Small intestine (tissue), 7 donors: ENCODE results near the gene TMSB4X. TPM values are rescaled to one million over a fixed set of nuclear protein-coding genes. Genes with fewer than 3 reads are reported as not detected.

Experiments used
- DNase-seq, 2 donors: peaks; one replicate each; pipeline versions ENCODE4 v3.0.0 to v3.0.0-alpha.2; 2013
- FAIRE-seq: peaks from 2 replicates; lab custom pipeline; 2012; peaks lifted over from hg19 to GRCh38; lab: Jason Lieb, UNC
- H3K27ac ChIP-seq, 3 donors: one replicate each; pipeline ENCODE4 v1.5.1; 2013; ENCODE audit warnings: low read length in 2 of 3, mild to moderate bottlenecking in 2 of 3, control low read depth in 1 of 3, inconsistent platforms in 1 of 3, low read depth in 1 of 3, moderate library complexity in 1 of 3
- H3K27me3 ChIP-seq, 3 donors: one replicate each; pipeline ENCODE4 v1.6.1; 2013; ENCODE audit warnings: low read length in 3 of 3, inconsistent platforms in 1 of 3; ENCODE audit not compliant: control insufficient read depth in 3 of 3, insufficient read depth in 3 of 3
- H3K36me3 ChIP-seq, 3 donors: one replicate each; pipeline ENCODE4 v1.6.1; 2013; ENCODE audit warnings: low read length in 3 of 3, inconsistent platforms in 1 of 3, low read depth in 1 of 3, mild to moderate bottlenecking in 1 of 3, moderate library complexity in 1 of 3; ENCODE audit not compliant: control insufficient read depth in 3 of 3, insufficient read depth in 2 of 3
- H3K4me1 ChIP-seq, 3 donors: one replicate each; pipeline ENCODE4 v1.6.1; 2013; ENCODE audit warnings: low read length in 2 of 3, inconsistent platforms in 1 of 3, low read depth in 1 of 3, mild to moderate bottlenecking in 1 of 3, moderate library complexity in 1 of 3; ENCODE audit not compliant: control insufficient read depth in 3 of 3, insufficient read depth in 2 of 3
- H3K4me3 ChIP-seq, 3 donors: one replicate each; pipeline ENCODE4 v1.5.1; 2013; ENCODE audit warnings: low read length in 3 of 3, control low read depth in 1 of 3, inconsistent platforms in 1 of 3, low read depth in 1 of 3, mild to moderate bottlenecking in 1 of 3, moderate library complexity in 1 of 3
- H3K9me3 ChIP-seq, 2 donors: one replicate each; pipeline ENCODE4 v1.6.1; 2013; ENCODE audit warnings: low read depth in 1 of 2, low read length in 1 of 2; ENCODE audit not compliant: control insufficient read depth in 2 of 2, insufficient read depth in 1 of 2
- WGBS, 3 donors: extraction: QIAGEN DNeasy Blood & Tissue Kit; methylation state at CpG; one replicate each; pipeline ENCODE4 v1.1.7; 2013; 5-methylcytosine and 5-hydroxymethylcytosine counted together
- polyA plus RNA-seq, 4 donors: library from polyadenylated mRNA; stranded (reverse) in 3 of 4; unstranded in 1 of 4; fragments of 200-250 nt in 3 of 4; fragments of 120-200 nt in 1 of 4; gene quantifications; one replicate each; pipeline versions ENCODE4 v1.2.1 to v1.2.3, GENCODE V29; 2013
- donor health status: healthy with polysubstance abuse.
- donor health status: control.
- donor health status: control.
- donor health status: Bipolar disorder and iron deficiency.
- donor health status: healthy.

Gene TMSB4X
- polyA plus RNA-seq, 4 donors = 2,435 to 6,707 (median 4,378) TPM

DNA sequence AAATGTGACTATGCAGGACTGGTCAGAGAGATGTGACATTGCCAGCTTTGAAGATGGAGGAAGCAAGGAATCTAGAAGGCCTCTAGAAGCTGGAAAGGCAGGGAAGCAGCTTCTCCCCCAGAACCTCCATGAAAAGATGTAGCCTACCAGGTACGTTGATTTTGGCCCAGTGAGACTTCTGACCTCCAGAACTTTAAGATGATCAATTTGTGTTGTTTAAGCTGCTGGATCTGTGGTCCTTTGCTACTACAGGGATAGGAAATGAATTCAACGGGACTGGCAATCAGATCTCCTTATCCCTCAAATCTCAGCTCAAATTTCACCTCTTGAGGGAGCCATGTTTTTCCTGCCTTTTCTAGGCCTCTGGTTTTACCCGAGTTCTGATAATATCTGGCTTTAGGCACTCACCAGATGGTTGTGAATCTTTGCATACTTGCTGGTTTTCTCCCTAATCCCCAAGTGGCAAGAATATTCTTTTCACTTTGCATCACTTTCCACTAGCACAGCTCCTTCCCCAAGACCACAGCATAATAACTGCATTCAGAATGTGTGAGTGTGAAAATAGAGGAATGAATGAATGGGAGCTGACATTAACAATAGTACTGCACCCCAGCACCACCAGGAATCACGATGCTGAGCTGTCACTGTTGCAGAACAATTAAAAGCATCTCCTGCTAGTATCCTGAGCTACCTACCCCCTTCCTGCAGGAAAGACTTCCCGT is 25.5 kb upstream of the TMSB4X start:
- peaks cover 0 to 12% (median 6%) of the 10 kb centered on the region in 3 donors for H3K4me1 ChIP-seq
- DNase-seq (no peak), FAIRE-seq (no peak)
- 48 to 84% (median 68%) methylated on average over 4 to 5 of the region's 5 CpGs for WGBS, 3 donors
- H3K27me3 ChIP-seq = no peaks in the 10 kb centered on the region
- H3K9me3 ChIP-seq = no peaks in the 10 kb centered on the region
- no peak overlapping the region for H3K4me3 ChIP-seq
- peak overlapping the region; percentile 21 to 86 (median 61) for H3K27ac ChIP-seq
- H3K36me3 ChIP-seq = no peaks in the 10 kb centered on the region

DNA sequence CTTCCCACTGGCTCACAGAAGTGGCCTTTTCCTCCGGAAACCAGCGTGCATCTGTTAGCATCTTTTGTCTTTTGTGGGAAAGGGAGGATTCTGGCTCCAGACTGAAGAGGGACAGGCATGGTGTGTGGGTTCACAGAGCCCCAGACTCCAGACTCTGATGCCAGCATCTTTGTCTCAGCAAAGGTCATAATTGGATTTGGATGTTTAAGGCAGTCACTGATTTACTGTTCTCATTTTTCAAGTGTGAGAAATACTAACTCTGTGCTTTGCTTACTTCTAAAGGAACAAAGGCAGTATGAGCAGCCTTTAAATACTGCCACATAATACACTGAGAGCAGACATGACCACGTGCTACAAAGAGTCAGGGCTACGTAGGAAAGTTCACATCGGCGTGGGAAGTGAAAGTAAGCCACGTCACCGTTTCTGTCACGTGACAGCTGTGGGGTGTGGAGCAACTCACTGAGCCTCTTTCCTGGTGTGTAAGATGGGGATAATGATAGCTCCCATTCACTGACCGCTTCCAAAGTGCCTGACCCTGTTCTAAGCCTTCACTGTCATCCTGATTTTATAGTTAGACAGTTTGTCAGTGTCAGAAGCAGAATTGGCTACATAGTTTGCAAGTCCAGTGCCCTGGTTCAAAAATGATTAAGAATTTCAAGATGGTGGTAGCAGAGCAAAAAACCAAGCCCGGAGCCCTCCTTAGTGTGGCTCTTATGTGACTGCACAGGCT is 24.8 kb upstream of the TMSB4X start:
- H3K27me3 ChIP-seq = no peaks in the 10 kb centered on the region
- H3K27ac ChIP-seq = peak overlapping the region; percentile 21 to 86 (median 61)
- H3K4me1 ChIP-seq = peaks cover 0 to 12% (median 6%) of the 10 kb centered on the region in 3 donors
- DNase-seq = peak; percentile 83 to 87
- no peaks in the 10 kb centered on the region for H3K36me3 ChIP-seq
- WGBS, 3 donors = 17 to 36% (median 24%) methylated on average over 11 of the region's 11 CpGs
- peak; percentile 5 for FAIRE-seq
- H3K4me3 ChIP-seq = no peak overlapping the region
- no peaks in the 10 kb centered on the region for H3K9me3 ChIP-seq

DNA sequence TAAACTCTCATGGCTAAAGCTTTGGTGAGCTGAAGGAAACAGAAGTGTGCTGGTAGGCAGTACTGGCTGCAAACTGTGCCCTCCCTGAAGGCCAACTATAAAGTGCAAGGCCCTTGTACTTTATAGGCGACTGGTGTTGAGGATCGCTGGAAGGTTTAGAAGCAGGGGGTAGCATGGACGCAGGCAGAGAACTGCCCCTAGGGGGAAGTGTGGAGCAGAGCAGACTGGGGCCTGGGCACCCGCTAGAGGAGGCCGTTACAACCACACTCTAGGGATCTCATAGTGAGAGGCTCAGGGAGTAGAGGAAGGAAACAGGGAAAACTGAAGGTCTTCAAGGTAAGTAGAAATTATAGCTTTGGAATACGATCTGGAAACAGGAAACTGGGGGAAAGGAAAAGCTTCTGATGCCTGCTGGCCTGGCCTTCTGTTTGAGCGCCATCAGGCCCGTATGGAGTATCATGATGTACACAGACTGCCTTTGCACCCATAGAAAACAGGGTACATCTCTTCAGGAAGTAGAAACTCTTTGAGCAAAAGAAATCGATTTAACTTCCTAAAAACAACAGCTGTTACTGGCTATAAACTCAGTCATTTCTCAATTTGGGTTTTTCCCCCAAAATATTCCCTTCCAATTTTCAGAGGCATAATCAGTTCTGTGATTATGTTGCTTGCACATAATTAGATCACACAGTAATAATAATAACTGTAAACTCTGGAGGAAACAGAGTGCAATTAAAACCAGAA is 23.9 kb upstream of the TMSB4X start:
- FAIRE-seq = no peak

DNA sequence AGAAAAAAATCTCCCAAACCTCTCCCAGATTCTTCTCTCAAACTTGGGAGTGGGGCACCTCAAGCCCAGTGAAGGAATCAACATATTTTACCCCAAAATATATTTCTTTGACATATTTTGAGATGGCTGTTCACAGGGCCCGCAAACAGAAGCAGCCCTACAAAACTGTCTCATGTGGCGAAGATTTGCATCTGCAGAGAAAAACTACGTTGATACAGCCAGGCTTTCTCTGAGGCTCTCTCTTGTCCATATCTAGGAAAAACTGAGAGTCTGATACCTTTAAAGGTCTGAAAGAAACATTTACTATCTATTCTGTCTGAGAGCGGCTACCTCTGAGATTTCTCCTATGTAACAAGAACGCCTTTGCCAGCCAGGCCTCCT is 23.3 kb upstream of the TMSB4X start:
- no peak for DNase-seq
- H3K27me3 ChIP-seq = no peaks in the 10 kb centered on the region
- no peaks in the 10 kb centered on the region for H3K9me3 ChIP-seq
- H3K27ac ChIP-seq = peak overlapping the region in 1 of 3 donors; percentile 61
- peaks cover 0 to 19% (median 6%) of the 10 kb centered on the region in 3 donors for H3K4me1 ChIP-seq
- no peak for FAIRE-seq
- no peaks in the 10 kb centered on the region for H3K36me3 ChIP-seq
- WGBS, 3 donors = 74 to 91% (median 75%) methylated on average over 5 of the region's 5 CpGs
- no peak overlapping the region for H3K4me3 ChIP-seq

More for the DNA sequence above, 23.9 kb upstream of the TMSB4X start:
- Histone ChIP-seq H3K9me3 (no peaks in the 10 kb centered on the region), H3K27ac (peak overlapping the region; percentile 37 to 86 (median 61)), H3K36me3 (no peaks in the 10 kb centered on the region), H3K4me1 (peaks cover 0 to 13% (median 6%) of the 10 kb centered on the region in 3 donors), H3K27me3 (no peaks in the 10 kb centered on the region), H3K4me3 (no peak overlapping the region)
- 56 to 69% (median 57%) methylated on average over 8 to 9 of the region's 9 CpGs for WGBS, 3 donors
- peak; percentile 39 to 45 for DNase-seq

DNA sequence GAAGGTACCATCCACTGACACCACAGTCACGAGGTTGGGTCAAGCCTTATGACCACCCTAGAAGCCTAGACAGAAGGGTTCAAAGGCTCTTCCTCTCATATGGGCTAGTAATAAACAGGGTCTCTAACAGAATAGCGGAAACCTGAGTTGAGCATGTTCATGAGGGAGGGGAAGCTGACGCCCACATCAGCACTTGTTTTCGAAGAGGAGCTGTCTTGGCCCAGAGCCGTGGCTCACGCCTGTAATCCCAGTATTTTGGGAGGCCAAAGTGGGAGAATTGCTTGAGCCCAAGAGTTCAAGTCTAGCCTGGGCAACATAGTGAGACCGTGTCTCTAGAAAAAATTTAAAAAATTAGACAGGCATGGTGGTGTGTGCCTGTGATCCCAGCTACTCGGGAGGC is 21.5 kb upstream of the TMSB4X start:
- peak overlapping the region in 1 of 3 donors; percentile 81 for H3K27ac ChIP-seq
- no peak overlapping the region for H3K4me3 ChIP-seq
- FAIRE-seq = no peak
- 80 to 92% (median 81%) methylated on average over 8 of the region's 8 CpGs for WGBS, 3 donors
- H3K9me3 ChIP-seq = no peaks in the 10 kb centered on the region
- no peaks in the 10 kb centered on the region for H3K36me3 ChIP-seq
- no peak for DNase-seq
- no peaks in the 10 kb centered on the region for H3K27me3 ChIP-seq
- H3K4me1 ChIP-seq = peaks cover 0 to 15% (median 0%) of the 10 kb centered on the region in 3 donors

DNA sequence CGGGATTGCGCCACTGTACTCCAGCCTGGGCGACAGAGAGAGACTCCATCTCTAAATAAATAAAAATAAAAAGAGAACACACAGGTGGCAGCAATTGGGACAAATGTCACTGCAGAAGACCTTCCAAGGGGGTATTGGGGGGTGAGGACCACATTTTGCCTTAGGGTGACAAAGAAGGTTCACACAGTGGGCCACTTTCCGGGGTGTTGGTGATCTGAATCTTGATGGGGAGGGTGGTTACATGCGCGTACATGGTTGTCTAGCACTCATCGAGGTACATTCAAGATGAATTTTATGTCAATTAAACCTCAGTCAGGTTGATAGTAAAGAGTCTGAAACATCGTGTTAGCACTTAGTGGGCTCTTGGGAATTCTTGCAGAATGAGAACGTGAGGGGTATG is 20.5 kb upstream of the TMSB4X start:
- Histone ChIP-seq H3K4me3 (no peak overlapping the region), H3K36me3 (no peaks in the 10 kb centered on the region), H3K9me3 (no peaks in the 10 kb centered on the region), H3K27ac (peak overlapping the region in 1 of 3 donors; percentile 89), H3K4me1 (peaks cover 0 to 15% (median 0%) of the 10 kb centered on the region in 3 donors), H3K27me3 (no peaks in the 10 kb centered on the region)
- no peak for FAIRE-seq
- 80 to 89% (median 82%) methylated on average over 9 of the region's 9 CpGs for WGBS, 3 donors
- no peak for DNase-seq

DNA sequence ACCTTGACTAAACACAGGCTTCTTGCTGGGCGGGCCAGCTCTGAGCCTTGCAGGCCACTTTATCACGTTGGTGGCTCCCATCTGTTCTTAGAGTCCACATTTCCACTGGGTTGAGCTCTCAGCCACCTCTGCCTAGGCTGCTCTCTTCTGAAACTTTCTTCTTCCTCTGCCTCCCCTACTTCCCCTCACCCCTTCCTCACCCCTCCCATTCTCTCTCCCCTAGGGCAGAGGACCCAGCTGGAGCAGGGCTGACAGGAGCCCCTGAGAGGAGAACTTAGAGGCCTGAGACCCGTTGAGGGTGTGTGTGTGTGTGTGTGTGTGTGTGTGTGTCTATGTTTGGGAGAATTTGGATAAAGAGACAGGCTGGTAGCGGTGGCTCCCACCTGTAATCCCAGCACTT is 19.9 kb upstream of the TMSB4X start:
- WGBS, 3 donors = 43 to 76% (median 66%) methylated on average over 4 of the region's 4 CpGs
- H3K27ac ChIP-seq = peak overlapping the region in 1 of 3 donors; percentile 89

More for the DNA sequence above, 19.9 kb upstream of the TMSB4X start:
- H3K4me3 ChIP-seq = no peak overlapping the region
- no peaks in the 10 kb centered on the region for H3K36me3 ChIP-seq
- no peaks in the 10 kb centered on the region for H3K27me3 ChIP-seq
- DNase-seq (no peak), FAIRE-seq (no peak)
- H3K4me1 ChIP-seq = peaks cover 0 to 15% (median 0%) of the 10 kb centered on the region in 3 donors
- no peaks in the 10 kb centered on the region for H3K9me3 ChIP-seq
